Measurements from ENCODE around the gene ANKRD55.
"Not testable (repeated sequence)": the region's sequence is repeated elsewhere in the genome, so short reads cannot be mapped to it uniquely, and the experiment has no call there.

ANKRD55 gene

GRCh38 chr5:56161927-56162326 is 71.2 kb downstream of the ANKRD55 start:
- Histone ChIP-seq H3K36me3 (ENCODE audit: control insufficient read depth, insufficient read depth, low read length) (no peaks in the 10 kb centered on the region), H3K4me3 (ENCODE audit: low read depth, low read length) (no peak overlapping the region), H3K27me3 (ENCODE audit: control insufficient read depth, insufficient read depth, low read length) (no peaks in the 10 kb centered on the region), H3K4me1 (ENCODE audit: control insufficient read depth, insufficient read depth, low read length) (peaks cover 6% of the 10 kb centered on the region), H3K9me3 (ENCODE audit: control insufficient read depth, insufficient read depth, low read length) (no peaks in the 10 kb centered on the region), H3K9ac (ENCODE audit: low read depth, low read length) (no peak overlapping the region)

GRCh38 chr5:56161439-56161823 is 71.7 kb downstream of the ANKRD55 start:
- H3K9me3 ChIP-seq (ENCODE audit: control insufficient read depth, insufficient read depth, low read length), result no peaks in the 10 kb centered on the region
- H3K27me3 ChIP-seq (ENCODE audit: control insufficient read depth, insufficient read depth, low read length), result no peaks in the 10 kb centered on the region
- peaks cover 9% of the 10 kb centered on the region for H3K4me1 ChIP-seq (ENCODE audit: control insufficient read depth, insufficient read depth, low read length)
- no peaks in the 10 kb centered on the region for H3K36me3 ChIP-seq (ENCODE audit: control insufficient read depth, insufficient read depth, low read length)
- H3K9ac ChIP-seq (ENCODE audit: low read depth, low read length), result no peak overlapping the region
- no peak overlapping the region for H3K4me3 ChIP-seq (ENCODE audit: low read depth, low read length)

DNA sequence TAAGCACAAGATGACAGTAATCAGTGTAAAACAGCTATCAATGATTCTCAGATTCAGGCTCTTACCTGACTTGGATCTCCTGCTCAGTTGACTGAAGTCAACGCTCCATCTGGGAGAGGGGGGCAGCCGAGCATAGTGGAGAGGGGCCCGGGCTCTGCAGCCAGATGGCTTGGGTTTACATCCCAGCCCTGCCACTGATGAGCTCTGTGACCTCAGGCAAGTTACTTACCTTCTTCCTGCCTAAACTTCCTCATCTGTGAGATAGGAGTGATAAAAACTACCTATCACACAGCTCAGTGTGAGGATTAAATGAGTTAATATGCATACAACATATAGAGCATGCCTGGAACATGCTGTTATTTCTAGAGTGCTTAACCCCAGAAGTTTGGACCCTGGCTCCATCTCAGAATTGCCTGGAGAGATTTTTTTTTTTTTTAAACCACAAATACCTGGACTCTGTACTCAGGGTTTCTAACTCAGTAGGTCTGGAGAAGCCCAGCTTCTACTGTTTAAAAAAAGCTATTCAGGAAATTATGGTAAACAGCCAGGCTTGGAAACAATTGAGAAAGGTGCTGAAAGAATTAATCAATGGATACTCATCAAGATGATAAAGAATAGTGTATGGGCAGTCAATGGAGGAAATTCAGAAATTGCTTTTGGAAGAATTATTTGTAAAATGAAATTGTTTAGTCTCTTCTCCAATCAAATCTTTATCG is 72.2 kb downstream of the ANKRD55 start:
- peaks cover 10% of the 10 kb centered on the region for H3K4me1 ChIP-seq (ENCODE audit: control insufficient read depth, insufficient read depth, low read length)

GRCh38 chr5:56159521-56159947 is 73.6 kb downstream of the ANKRD55 start:
- Histone ChIP-seq H3K4me1 (ENCODE audit: control insufficient read depth, insufficient read depth, low read length) (peaks cover 10% of the 10 kb centered on the region), H3K36me3 (ENCODE audit: control insufficient read depth, insufficient read depth, low read length) (no peaks in the 10 kb centered on the region), H3K4me3 (ENCODE audit: low read depth, low read length) (no peak overlapping the region), H3K9ac (ENCODE audit: low read depth, low read length) (no peak overlapping the region), H3K27me3 (ENCODE audit: control insufficient read depth, insufficient read depth, low read length) (no peaks in the 10 kb centered on the region), H3K9me3 (ENCODE audit: control insufficient read depth, insufficient read depth, low read length) (no peaks in the 10 kb centered on the region)

More for the DNA sequence above, 72.2 kb downstream of the ANKRD55 start:
- no peaks in the 10 kb centered on the region for H3K27me3 ChIP-seq (ENCODE audit: control insufficient read depth, insufficient read depth, low read length)
- no peaks in the 10 kb centered on the region for H3K9me3 ChIP-seq (ENCODE audit: control insufficient read depth, insufficient read depth, low read length)
- H3K36me3 ChIP-seq (ENCODE audit: control insufficient read depth, insufficient read depth, low read length), result no peaks in the 10 kb centered on the region
- no peak overlapping the region for H3K4me3 ChIP-seq (ENCODE audit: low read depth, low read length)
- H3K9ac ChIP-seq (ENCODE audit: low read depth, low read length), result no peak overlapping the region

DNA sequence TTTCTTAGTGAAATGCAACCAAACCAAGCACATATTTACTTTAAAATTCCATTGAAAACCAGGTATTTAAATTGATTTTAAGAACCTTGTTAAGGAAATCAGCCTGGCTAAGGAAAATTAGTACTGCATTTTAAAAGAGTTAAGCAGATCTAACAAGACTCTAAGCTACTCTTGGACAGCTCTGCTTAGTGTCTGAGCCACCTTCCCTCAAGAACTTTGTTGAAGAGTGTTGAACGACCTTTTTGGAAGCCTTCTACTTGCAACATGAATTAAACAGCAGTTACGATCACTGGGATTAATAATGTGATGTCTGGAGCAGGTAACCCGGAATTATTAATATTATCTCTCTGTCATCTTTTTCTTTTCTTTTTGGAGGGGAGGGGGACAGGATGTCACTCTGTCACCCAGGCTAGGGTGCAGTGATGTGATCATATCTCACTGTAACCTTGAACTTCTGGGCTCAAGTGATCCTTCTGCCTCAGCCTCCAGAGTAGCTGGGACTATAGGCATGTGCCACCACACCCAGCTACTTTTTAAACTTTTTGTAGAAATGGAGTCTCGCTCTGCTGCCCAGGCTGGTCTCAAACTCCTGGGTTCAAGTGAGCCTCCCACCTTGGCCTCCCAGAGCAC is 74.7 kb downstream of the ANKRD55 start:
- no peaks in the 10 kb centered on the region for H3K27me3 ChIP-seq (ENCODE audit: control insufficient read depth, insufficient read depth, low read length)
- no peaks in the 10 kb centered on the region for H3K36me3 ChIP-seq (ENCODE audit: control insufficient read depth, insufficient read depth, low read length)
- H3K9ac ChIP-seq (ENCODE audit: low read depth, low read length), result no peak overlapping the region
- peaks cover 10% of the 10 kb centered on the region for H3K4me1 ChIP-seq (ENCODE audit: control insufficient read depth, insufficient read depth, low read length)
- no peaks in the 10 kb centered on the region for H3K9me3 ChIP-seq (ENCODE audit: control insufficient read depth, insufficient read depth, low read length)
- H3K4me3 ChIP-seq (ENCODE audit: low read depth, low read length), result no peak overlapping the region

GRCh38 chr5:56157191-56157621 is 75.9 kb downstream of the ANKRD55 start:
- not testable (repeated sequence) for H3K9me3 ChIP-seq (ENCODE audit: control insufficient read depth, insufficient read depth, low read length); H3K9ac ChIP-seq (ENCODE audit: low read depth, low read length); H3K4me1 ChIP-seq (ENCODE audit: control insufficient read depth, insufficient read depth, low read length); H3K4me3 ChIP-seq (ENCODE audit: low read depth, low read length); H3K27me3 ChIP-seq (ENCODE audit: control insufficient read depth, insufficient read depth, low read length); H3K36me3 ChIP-seq (ENCODE audit: control insufficient read depth, insufficient read depth, low read length)

- H3K27me3 ChIP-seq (ENCODE audit: control insufficient read depth, insufficient read depth, low read length); H3K4me1 ChIP-seq (ENCODE audit: control insufficient read depth, insufficient read depth, low read length); H3K4me3 ChIP-seq (ENCODE audit: low read depth, low read length); H3K9me3 ChIP-seq (ENCODE audit: control insufficient read depth, insufficient read depth, low read length); H3K36me3 ChIP-seq (ENCODE audit: control insufficient read depth, insufficient read depth, low read length); H3K9ac ChIP-seq (ENCODE audit: low read depth, low read length): not testable (repeated sequence)
Measured at GRCh38 chr5:56156585-56157190, 76.4 kb downstream of the ANKRD55 start.

DNA sequence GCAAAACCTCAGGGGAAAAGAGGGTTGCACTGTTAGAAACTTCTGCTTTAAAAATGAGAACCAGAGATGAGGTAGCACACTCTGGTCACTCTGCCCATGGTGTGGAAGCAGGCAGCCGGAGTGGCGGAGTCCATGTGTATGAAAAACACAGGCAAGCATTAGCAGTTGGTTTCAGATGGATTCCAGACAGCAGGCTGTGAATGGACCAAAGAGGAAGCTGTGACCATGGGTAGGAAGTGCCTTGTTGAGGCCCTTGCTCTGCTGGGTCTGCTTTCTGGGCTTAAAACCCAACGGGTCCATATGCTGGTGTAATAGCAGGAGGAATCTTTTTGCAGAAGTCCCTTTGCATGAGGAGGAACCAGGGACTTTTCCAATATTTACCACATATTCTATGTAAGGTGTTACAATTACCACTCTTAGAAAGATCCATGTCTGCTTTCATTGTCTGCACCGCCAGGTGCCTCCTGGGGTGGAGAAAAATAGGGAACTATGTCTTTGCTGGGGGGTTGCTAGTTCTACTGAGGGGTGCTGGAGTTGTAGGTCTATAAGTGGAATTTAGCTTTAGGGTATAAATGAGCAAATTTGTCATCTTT is 77.0 kb downstream of the ANKRD55 start:
- Histone ChIP-seq H3K9me3 (ENCODE audit: control insufficient read depth, insufficient read depth, low read length) (no peaks in the 10 kb centered on the region), H3K4me1 (ENCODE audit: control insufficient read depth, insufficient read depth, low read length) (peaks cover 4% of the 10 kb centered on the region), H3K9ac (ENCODE audit: low read depth, low read length) (no peak overlapping the region), H3K36me3 (ENCODE audit: control insufficient read depth, insufficient read depth, low read length) (no peaks in the 10 kb centered on the region), H3K27me3 (ENCODE audit: control insufficient read depth, insufficient read depth, low read length) (no peaks in the 10 kb centered on the region), H3K4me3 (ENCODE audit: low read depth, low read length) (no peak overlapping the region)

DNA sequence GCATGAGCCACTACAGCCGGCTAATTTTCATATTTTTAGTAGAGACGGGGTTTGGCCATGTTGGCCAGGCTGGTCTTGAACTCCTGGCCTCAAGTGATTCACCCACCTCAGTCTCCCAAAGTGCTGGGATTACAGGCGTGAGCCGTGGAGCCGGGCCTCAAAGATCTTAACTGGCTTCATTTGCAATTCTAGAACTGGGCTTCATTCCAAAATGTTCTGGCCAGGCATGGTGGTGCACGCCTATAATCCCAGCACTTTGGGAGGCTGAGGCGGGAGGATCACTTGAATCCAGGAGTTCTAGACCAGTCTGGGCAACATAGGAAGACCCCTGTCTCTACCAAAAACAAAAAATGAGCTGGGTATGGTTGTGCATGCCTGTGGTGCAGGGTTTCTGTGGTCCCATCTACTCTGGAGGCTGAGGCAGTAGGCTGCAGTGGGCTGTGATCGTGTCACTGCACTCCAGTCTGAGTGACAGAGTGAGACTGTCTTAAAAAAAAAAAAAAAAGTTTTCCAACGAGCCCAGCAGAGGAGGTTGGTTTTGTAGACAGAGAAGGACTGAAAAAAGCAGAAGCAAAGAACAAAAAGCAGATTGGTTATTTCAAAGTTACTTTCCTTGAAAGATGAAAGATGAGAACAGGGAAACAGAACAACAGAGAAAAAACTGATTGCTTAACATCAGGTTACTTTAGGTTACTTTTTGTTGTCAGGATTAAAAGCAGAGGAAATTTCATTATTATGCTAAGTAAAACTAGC is 78.2 kb downstream of the ANKRD55 start:
- Histone ChIP-seq H3K4me1 (ENCODE audit: control insufficient read depth, insufficient read depth, low read length) (peaks cover 4% of the 10 kb centered on the region), H3K9ac (ENCODE audit: low read depth, low read length) (no peak overlapping the region), H3K4me3 (ENCODE audit: low read depth, low read length) (no peak overlapping the region), H3K36me3 (ENCODE audit: control insufficient read depth, insufficient read depth, low read length) (no peaks in the 10 kb centered on the region), H3K9me3 (ENCODE audit: control insufficient read depth, insufficient read depth, low read length) (no peaks in the 10 kb centered on the region), H3K27me3 (ENCODE audit: control insufficient read depth, insufficient read depth, low read length) (no peaks in the 10 kb centered on the region)

DNA sequence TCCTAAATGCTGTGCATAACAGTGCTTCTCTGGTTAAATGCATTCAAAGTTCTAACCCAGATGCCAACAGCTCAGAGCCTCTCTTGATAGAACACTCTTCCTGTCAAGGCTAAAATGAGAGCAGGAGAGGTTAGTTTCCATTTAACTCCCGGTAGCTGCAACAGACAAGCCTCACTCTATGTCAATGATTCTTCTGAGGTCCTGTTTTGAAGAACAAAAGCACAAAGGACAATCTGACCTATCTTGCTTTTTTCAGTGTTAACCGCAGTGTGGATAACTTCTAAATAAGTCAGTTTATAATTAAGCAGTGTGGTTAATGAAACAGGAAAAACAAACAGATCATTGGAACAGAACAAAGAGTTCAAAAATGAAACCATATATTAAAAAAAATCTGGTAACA is 80.7 kb downstream of the ANKRD55 start:
- no peak overlapping the region for H3K4me3 ChIP-seq (ENCODE audit: low read depth, low read length)
- no peaks in the 10 kb centered on the region for H3K36me3 ChIP-seq (ENCODE audit: control insufficient read depth, insufficient read depth, low read length)
- no peaks in the 10 kb centered on the region for H3K27me3 ChIP-seq (ENCODE audit: control insufficient read depth, insufficient read depth, low read length)
- H3K9ac ChIP-seq (ENCODE audit: low read depth, low read length), result no peak overlapping the region
- no peaks in the 10 kb centered on the region for H3K9me3 ChIP-seq (ENCODE audit: control insufficient read depth, insufficient read depth, low read length)
- peaks cover 4% of the 10 kb centered on the region for H3K4me1 ChIP-seq (ENCODE audit: control insufficient read depth, insufficient read depth, low read length)

GRCh38 chr5:56150756-56151155 is 82.4 kb downstream of the ANKRD55 start:
- H3K36me3 ChIP-seq (ENCODE audit: control insufficient read depth, insufficient read depth, low read length); H3K9me3 ChIP-seq (ENCODE audit: control insufficient read depth, insufficient read depth, low read length); H3K4me1 ChIP-seq (ENCODE audit: control insufficient read depth, insufficient read depth, low read length); H3K9ac ChIP-seq (ENCODE audit: low read depth, low read length); H3K4me3 ChIP-seq (ENCODE audit: low read depth, low read length); H3K27me3 ChIP-seq (ENCODE audit: control insufficient read depth, insufficient read depth, low read length): not testable (repeated sequence)

Measured in iPS-15b (cell line).